Stimulated activated naive CD8-positive, alpha-beta T cell treated with anti-CD3 and anti-CD28 coated beads, Interleukin-15, Interleukin-2, amounts not matched to agents 100 U/mL and 50 U/mL, for 24 hours (primary cell): ENCODE measurements around the gene PLD4.
A peak's percentile ranks its signal among the peaks of the same experiment; 100 is the strongest.

Experiments
- ATAC-seq: fragments of 150-1000 bp; cut with Tn5 transposase; one replicate; pipeline ENCODE4 v1.10.0; 2021
- DNase-seq: peaks from one replicate; pipeline ENCODE4 v3.0.0; 2021

PLD4 gene

DNA sequence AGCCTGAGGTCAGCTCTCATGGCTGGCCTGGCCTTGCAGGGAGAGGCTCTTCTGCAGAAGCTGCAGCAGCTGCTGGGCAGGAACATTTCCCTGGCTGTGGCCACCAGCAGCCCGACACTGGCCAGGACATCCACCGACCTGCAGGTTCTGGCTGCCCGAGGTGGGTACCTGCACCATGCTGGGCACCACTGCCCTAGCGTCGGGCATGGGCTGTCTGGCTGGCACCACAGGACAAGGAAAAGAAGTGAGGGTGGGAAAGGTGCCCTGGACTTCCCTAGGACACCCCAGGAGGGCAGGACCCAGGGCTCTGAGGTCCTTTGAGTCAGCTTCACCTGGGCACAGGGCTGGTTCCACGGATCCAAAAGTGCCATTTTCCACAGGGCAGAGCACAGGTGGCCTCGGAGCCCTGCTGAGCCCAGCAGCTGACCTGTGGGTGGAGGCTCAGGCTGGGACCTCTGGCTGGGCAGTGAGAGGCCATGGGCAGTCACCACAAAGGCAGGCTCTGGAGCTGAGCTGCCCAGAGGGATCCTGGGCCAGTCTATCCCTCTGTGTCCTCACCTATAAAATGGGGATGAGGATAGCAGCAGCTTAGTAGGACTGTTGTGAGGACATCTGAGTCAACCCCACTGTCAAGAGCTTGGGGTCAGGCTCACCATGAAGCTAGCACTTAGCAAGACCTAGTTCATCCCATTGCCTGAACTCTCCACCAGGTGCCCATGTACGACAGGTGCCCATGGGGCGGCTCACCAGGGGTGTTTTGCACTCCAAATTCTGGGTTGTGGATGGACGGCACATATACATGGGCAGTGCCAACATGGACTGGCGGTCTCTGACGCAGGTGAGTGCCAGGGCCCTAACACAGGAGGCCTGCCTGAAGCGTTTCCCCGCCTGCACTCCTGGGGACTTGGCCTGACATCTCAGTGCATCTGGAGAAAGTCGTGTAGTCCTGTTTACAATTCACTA is 4.9 kb downstream of the PLD4 start:
- no peak for DNase-seq
- no peak for ATAC-seq

DNA sequence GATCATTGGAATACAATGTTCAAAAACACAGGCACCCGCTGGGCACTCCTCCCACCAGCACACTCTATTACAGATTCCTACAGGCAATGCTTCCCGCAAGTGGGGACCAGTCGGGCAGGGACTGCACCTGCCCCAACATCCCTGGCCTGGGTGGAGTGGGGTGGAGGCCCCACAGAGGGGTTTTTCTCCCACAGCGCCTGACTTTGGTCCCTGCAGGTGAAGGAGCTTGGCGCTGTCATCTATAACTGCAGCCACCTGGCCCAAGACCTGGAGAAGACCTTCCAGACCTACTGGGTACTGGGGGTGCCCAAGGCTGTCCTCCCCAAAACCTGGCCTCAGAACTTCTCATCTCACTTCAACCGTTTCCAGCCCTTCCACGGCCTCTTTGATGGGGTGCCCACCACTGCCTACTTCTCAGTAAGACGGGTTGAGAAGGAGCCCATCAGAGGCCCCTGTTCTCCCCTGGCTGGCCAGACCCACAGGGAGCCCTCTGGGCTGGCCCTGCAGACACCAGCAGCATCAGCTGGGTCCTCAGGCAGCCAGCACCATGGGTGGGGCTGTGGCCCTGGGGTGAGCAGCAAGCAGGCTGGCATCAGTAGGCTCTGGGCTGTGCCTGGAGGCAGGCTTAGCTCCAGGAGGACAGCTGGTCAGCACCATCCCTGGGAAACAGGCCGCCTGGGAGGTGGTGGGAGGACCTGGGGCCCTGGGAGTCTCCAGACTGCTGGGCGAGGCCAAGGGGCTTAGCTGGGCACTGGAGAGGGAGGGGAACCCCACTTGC is 6.0 kb downstream of the PLD4 start:
- ATAC-seq (no peak), DNase-seq (no peak)

DNA sequence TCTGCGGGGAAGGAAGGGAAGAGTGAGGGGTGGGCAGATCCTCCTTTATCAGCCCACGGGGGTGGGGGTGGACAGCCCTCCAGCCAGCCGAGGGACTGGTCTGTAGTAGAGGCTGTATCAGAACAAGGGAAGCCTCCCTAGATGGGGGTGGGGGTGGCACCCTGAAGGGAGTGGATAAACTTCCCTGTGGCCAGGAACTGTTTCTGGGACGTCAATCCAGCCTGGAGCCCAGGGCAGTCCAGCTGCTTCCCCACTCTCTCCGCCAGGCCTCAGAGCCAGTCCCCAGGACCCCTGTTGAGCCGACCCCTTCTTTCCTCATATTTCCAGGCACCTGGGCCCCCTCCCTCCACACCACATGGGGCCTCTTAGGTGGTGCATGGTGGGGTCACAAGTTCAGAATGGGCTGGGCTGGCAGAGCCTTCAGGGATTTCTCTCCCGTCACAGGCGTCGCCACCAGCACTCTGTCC is 6.7 kb downstream of the PLD4 start:
- DNase-seq, result no peak
- ATAC-seq, result no peak

DNA sequence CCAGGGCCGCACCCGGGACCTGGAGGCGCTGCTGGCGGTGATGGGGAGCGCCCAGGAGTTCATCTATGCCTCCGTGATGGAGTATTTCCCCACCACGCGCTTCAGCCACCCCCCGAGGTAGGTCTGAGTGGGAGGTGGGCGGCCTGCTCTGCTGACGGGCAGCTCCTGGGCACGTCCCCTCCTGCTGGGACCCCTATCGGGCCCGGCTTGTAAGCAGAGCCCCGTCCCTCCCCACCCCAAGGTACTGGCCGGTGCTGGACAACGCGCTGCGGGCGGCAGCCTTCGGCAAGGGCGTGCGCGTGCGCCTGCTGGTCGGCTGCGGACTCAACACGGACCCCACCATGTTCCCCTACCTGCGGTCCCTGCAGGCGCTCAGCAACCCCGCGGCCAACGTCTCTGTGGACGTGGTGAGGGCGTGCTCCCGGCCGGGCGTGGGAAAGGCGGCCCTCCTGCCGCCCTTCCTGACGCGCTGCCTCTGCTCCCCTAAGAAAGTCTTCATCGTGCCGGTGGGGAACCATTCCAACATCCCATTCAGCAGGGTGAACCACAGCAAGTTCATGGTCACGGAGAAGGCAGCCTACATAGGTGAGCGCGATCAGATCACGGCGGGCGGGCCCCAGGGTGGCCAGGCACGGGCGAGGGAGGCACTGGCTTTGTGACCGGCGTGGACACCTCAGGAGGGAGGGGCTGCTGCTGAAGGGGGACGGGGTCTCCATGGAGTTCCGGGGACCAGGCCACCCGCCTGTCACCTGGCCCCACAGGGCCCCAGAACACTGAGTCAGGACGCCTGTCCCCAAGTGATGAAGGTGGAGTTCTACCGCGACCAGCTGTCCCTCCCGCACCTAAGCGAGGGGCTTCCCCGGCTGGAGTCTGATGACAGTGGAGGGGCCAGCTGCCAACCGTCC is 7.3 kb downstream of the PLD4 start:
- ATAC-seq (no peak), DNase-seq (no peak)

DNA sequence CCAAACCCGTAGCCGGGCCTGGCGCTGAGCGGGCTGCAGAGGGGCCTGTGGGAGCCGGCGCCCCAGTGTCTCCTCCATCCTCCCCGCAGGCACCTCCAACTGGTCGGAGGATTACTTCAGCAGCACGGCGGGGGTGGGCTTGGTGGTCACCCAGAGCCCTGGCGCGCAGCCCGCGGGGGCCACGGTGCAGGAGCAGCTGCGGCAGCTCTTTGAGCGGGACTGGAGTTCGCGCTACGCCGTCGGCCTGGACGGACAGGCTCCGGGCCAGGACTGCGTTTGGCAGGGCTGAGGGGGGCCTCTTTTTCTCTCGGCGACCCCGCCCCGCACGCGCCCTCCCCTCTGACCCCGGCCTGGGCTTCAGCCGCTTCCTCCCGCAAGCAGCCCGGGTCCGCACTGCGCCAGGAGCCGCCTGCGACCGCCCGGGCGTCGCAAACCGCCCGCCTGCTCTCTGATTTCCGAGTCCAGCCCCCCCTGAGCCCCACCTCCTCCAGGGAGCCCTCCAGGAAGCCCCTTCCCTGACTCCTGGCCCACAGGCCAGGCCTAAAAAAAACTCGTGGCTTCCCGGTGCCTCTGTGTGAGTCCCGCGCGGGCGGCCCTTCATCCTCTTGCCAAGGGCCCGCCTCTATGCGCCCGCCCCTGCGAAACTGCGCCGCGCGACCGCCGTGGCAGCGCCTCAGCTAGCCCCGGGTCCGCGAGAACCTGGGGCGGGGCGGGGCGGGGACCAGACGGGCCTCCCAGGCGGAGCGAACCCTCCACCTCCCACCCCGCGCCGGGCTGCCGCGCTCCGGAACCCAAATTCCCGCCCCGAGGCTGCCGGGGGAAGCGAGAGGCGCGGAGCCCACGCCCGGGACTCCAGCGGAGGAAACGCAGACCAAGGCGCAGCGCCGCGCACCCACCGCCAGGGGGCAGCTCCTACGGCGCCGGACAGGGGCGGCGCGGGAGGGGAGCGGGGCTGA is 8.3 kb downstream of the PLD4 start:
- ATAC-seq, result peak; percentile 85
- peak; percentile 94 for DNase-seq

DNA sequence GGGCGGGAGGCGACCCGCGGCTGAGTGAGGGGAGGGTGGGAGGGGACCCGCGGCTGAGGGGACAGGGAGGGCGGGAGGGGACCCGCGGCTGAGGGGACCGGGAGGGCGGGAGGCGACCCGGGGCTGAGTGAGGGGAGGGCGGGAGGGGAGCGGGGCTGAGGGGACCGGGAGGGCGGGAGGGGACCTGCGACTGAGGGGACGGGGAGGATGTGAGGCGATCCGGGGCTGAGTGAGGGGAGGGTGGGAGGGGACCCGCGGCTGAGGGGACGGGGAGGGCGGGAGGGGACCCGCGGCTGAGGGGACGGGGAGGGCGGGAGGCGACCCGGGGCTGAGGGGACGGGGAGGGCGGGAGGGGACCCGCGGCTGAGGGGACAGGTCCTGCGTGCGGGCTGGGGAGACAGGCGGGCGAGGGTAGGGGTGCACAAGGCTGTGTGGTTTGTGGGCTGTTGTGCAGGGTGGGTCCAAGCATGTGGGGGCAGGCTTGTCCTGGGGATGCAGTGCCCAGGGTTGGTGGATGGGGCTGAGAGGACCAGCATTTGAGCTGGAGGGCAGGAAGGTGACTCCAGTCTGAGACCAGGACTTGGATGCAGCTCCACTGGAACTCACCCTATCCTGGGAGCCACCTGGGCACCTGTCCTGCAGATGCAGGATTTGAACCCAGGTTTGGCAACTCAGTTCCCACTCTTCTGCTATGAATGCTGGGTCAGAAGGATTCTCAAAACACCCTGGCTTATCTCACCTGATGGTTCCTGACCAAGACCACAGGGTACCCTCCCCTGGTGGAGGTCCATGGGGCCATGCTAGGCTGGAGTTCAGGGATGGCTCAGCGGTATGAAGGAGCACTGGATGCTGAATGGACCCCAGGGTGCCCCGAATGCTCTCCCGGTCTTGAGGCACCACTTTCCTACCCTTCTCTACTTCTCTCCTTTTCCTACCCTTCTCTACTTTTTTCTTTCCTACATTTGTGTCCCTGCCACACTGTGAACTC is 9.4 kb downstream of the PLD4 start:
- no peak for DNase-seq
- no peak for ATAC-seq

DNA sequence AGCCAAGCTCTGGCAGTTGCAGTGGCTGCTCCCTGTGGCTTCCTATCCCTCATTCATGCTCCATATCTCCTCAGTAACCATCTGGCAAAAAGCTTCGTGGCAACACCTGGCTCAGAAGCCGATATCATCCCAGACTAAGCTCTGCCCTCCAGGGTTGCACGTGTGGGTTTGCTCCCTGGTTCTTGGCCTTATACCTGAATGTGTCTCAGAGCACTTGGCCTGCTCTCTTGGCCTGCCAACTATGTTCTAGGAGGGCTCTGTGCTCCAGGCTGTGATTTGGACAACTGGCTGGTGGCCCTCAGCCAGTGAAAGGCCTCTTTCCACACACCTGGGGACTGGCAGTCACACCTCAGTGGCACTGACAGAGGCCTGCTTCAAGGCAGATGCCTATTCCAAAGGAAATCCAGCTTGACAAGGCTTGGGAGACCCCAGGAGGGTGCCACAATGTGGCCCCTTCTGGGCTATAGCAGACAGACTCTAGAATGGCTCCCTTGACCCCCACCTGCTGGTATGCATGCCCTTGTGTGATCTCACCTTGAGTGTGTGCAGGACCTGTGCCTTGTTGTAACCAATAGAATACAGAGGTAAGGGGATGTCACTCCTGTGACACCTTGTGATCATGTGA is 10.5 kb downstream of the PLD4 start:
- no peak for ATAC-seq
- no peak for DNase-seq

DNA sequence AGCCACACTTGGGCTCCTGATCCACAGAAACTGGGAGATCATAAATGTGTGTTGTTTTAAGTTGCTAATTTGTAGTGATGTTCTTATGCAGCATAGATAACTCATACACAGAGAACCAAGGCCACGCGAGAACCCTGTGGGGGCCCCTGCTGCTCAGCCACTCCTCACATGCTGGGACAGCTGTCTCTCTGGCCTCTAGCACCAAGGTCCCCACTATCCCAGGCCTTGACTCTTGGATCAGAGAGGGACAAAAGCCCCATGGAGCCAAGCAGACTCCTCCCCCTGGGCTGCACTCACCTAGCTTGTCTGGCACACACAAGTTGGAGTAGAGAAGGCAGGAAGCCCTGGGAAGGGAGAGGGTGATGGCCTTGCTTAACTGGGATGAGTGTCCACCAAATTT is 11.3 kb downstream of the PLD4 start:
- ATAC-seq (no peak), DNase-seq (no peak)

DNA sequence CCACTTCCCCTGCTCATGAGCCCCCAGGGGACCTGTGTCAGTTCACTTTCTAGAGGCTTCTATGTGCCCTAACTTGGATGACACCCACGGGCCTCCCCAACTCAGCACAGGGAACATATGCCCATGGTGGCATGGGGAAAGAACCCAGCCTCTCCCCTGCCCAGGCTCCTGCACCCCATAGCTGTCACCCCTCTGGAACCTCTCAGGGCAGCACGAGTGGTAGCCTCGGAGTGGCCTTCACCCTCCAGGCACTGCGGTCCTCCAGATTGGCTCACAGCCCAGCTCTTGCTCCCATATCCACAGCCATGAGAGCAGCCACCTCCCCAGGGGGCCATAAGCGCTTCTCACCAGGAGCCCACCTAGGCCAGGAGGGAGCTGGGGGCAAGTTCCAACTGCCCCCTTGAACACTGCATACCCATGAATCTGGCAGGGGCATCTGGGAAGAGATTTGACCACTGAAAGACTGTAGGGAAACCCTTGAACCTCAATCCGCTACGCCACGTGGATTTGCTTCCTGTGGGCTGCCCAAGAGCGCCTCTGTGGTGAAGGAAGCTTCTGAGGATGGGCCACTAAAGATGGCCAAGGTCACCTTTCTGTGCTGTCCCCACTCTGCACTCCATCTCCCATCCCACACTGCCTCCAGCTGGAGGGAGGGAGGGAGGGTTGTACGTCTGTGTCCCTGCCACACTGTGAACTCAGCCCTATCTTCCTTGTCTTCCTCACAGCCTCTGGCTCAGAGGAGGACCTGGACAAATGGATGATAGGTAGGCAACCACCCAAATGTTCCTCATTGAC is 11.9 kb downstream of the PLD4 start:
- no peak for ATAC-seq
- no peak for DNase-seq

DNA sequence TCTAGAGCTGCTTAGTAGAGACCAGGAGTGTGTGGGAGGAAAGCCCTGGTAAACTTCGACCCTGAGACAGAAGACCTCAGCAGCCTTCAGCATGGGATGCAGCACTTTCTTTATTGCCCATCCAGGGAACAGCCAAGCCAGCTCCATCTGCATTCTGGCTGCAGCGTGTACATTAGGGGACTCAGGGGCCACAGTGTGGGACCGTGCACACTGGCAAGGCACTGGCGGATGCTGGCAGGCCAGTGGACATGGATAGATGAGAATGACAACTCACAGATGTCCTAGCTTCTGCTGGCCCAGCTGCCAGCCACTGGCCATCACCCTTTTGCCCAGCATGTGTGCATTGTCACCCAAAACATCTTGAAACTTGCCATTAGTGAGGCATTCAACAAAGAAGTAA is 12.5 kb downstream of the PLD4 start:
- ATAC-seq (no peak), DNase-seq (no peak)

DNA sequence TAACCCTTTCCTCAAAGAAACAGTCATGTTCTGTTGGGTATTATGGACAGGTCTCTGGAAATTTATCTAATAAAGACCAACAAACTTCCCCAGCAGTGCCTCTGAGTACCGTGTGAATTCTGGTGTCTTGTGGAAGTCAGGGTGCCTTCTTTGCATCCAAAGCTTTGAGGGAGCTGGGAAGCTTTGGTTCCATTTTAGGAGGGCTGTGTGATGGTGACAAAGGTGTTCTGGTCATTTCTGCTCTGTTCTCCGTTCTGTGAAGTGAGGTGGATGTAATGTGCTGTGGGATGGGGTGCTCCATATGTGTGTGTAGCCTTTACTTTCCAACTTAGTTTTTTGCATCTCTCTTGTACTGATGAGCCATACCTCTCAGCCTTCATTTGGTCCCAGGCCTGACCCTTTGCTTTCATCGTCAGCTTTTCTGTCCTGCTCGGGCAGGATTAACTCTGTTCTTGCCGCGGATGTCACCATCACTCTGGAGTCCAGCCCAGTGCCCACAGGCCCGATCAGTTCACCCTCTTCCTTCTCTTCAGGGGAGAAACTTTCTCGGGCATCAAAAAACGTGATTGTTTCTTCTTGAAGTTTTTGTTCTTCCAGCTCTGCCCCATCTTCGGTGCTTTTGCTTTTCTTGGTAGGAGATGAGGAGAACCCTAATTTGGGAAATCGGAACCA is 13.2 kb downstream of the PLD4 start:
- DNase-seq, result no peak

DNA sequence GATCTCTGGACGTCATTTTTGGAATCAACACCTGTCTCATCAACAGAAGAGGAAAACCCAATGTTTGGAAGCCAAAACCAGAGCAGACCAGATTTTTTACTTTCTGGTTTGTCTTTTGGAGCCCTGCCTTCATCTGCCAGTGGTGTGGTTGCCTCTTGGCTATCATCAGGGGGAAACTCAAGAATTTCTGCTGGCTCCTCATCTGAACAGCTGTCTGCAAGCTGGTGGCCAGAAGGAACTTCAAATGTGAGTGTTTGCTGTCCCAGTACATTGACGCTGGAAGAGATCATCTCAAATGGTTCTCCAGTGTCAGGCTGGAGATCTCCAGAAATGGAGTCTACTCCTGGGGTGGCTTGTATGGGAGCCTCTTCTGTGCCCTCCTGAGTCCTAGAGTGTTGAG is 13.8 kb downstream of the PLD4 start:
- ATAC-seq, result no peak
- no peak for DNase-seq

More for the DNA sequence above, 13.2 kb downstream of the PLD4 start:
- ATAC-seq, result no peak

DNA sequence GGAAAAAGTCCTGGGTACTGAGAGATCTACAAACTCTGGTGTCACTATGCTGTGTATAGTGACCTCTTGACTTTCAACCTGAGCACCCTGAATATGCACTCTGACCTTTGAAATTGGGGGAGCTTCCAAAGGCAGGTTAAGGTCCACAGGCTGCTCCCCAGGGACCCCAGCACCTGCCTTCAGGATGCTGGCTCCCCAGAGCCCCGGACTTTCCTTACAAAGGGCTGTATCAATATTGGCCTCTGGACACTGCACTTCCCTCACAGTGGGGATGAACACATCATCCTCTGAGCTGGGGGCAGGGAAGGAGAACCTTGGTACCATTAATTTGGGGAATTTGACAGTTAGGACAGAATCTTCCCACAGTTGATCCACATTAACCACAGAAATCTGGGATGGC is 14.3 kb downstream of the PLD4 start:
- DNase-seq, result no peak
- ATAC-seq, result no peak

DNA sequence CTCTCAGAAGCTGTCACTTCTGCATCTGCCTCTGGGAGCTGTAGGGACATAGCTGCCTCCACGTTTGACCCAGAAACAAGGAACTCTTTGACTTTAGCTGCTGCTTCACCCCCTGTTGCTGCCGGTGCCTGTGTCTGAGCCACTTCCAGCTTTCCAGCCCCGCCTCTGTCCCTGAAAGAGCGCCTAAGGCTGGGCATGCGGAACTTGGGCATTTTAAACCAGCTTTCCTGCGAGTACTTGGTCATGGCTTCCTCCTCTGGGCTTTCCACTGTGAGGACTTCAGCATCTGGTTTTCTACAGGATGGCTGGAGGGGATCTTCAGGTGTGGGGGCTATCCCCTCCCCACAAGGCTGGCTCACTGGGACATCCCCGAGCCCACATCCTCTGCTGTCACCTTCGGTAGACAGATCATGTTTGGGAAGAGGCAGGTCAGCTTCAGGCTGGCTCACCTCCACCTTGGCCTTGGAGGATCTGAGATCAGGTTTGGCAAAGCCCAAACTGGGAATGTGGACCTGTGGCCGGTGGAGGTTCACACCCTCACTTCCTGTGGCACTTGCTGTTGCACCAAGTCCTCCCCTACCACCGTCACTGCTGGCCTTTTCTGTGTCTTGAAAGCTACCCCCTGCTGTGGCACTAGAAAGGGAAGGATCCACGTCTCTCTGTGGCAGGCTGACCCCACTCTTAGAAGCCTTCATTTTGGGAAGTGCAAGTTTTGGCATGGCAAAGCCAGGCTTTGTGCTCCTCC is 15.2 kb downstream of the PLD4 start:
- DNase-seq (no peak), ATAC-seq (no peak)

DNA sequence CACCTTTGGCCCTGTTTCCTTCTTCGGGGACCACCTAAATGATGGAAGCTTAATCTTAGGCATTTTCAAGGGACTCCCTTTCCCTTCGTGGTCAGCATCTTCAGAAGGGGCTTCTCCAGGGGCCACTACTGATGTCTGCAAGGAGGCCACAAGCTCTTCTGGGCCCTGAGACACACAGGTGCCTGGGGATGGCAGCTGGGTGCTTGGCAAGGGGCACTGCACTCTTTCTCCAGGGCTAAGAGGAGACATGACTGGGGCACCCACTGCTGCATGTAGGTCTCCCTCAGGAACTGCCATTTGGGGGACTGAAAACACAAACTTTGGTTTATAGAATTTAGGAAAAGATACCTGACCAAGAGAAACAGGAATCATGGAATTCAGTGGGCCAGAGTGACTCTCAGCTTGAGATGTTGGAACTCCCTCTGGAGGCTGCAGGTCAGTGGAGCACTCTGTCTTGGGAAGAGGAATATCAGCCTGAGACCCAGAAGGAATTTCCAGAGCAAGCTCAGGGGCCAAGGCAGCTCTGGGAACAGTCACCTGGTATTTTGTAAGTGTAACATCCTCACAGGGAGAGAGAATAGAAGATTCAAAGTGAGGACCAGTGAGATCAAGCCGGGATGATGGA is 16.0 kb downstream of the PLD4 start:
- DNase-seq (no peak), ATAC-seq (no peak)

DNA sequence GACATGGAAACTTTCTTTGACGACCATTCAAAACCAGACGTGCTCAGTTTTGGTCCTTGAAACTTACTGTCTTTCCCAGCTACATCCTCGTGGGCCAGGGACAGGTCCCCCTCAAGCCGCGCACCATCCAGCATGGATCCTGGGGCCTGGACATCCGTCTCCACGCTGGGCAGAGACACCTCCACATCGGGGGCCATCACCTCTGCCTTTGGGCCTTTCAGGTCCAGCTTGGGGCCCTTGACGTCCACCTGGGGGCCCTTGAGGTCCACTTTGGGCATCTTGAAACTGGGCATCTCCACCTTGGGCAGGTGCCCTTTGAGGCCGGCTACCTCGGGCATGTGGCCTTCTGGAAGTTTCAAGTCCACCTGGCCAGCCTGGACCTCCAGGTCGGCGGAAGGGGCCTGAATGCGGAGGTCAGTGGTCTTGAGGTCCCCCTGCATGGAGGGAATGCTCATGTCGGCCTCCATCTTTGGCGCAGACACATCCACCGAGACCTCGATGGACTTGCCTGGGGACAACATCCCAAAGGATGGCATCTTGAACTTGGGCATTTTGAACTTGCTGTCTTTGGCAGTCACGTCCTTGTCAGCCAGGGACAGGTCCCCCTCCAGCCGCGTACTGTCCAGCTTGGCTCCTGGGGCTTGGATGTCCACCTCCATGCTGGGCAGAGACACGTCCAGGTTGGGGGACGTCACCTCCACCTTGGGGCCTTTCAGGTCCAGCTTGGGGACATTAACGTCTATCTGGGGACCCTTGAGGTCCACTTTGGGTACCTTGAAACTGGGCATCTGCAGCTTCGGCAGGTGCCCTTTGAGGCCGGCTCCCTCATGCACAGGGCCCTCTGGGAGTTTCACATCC is 17.1 kb downstream of the PLD4 start:
- no peak for ATAC-seq

More for the DNA sequence above, 17.1 kb downstream of the PLD4 start:
- DNase-seq, result no peak
